Stimulated activated CD4-positive, alpha-beta T cell treated with anti-CD3 and anti-CD28 coated beads, Interleukin-1b, Interleukin-23, amount 100 ng/mL, for 4 hours (primary cell): ENCODE measurements around the gene MEIS1.

Experiments
- DNase-seq, 2 donors: peaks; one replicate each; pipeline ENCODE4 v3.0.0-alpha.2; 2020; ENCODE audit warnings: low read depth in 2 of 2

Gene MEIS1

GRCh38 chr2:66443979-66444861, 9.3 kb downstream of the MEIS1 start:
- no peak for DNase-seq

DNA sequence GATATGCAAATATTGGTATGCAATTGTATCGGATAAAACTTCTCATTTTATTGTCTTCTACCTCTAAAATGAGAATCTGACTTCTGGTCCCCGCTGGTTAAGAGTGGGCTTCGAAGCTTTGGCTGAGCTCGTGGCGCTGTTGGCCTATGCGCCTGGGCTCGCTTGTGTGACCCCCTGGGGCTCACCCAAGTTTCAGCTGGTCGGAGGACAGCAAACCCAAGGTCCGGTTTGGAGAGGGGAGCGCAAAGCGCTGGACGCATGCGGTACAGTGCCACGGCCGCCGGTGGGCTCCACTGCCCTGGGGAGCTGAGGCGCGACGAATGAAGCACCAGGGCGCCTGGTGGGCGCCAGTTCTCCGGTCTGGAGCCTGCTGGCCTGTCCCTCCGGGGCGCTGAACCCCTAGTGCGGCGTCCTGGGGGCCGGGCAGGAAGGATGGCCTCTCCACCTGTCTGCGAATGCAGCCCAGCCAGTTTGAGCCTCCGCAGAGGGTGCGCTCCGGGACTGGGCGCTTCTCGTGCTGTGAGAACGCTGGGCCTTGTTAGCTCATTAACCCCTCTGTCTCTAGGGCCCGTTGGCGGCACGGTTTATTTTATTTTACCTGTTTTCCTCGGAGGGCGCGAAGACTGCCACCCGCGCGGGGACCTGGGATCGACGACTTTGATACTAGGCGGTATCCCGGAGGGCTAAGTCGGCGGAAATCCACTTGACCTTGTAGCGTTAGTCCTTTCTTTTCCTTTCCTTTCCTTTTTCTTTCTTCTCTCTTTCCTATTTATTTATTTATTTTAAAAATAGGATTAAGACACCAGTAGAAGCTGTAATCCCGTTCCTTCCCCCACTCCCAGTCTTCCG, 10.4 kb downstream of the MEIS1 start:
- no peak for DNase-seq

DNA sequence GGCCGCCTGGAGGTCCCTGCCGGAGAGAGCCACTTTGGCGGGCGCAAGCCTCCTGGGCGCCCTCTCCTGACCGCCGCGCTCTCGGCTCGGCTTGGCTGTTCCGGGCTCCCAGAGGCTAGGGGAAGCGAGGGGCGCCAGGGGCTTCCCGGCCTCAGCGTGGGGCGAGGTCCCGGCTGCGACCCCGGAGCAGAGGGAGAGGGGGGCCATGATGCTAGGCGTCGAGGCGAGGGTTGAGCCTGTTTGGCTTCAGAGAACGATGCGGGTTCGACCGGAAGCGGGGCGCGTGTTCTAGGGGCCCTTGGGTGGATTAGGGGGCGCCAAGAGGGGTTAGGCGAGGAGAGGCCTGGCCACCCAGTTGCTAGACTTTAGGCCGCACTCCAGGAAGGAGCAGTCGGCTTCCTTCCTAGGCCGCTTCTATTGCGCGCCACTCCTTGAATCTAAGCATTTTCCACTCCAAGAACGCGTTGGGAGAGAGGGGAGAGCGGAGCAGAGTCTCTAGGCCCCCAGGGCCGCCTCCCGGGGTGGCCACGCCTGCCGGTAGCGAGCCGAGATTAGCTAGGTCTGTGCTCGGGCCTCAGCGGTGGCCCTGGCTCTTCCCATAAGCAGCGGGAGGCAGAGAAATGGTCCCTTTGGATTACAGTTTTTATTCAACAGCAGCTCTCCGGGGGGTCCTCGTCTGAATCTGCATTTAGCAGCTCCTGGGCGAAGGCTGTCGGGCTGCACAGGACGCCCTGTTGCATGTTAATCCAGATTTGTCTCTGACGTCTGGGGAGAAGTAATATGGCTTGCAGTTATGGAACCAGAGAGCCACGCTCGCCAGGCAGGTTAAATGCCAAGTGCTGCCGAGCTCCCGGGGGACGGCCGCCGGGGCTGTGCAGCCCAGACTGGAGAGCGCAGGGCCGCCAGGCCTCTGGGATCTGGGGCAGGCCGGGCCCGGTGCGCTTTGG, 11.3 kb downstream of the MEIS1 start:
- no peak for DNase-seq

DNA sequence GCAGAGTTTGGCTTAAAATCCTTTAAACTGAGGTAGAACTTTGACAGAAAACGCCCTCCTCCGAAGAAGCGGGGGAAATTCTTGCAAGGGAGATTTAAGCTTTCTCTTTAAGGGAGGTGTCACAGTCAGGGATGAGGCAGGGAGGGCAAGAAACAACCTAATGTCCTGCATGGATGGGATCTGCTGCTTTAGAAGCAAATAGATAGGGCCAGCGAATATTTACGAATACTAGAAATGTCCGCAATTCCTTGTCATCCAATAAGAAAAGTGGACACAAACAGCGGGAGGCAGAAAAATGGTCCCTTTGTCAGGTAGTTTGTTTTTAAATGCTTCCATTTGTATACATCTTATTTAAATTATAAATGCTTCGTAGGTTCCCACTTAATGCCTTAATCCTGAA, 12.0 kb downstream of the MEIS1 start:
- no peak for DNase-seq

DNA sequence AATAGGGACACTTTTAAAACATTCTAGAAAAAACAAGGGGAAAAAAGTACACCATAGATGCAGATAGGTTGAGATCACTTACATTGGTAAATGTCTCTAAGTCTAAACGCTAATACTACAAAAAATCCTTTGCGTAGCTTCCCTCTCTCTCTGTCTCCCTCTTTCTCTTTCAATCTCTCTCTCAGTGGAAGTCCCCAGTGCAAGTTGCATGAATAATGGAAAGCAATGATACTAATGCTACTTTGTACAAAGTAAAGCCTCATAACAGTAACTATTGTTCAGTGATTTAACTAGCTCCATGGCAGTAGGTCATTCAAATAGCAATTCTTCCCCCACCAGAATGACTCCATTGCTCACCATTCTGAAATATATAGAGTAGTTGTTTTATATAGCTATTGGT, 12.8 kb downstream of the MEIS1 start:
- DNase-seq: no peak

GRCh38 chr2:66448136-66448991, 13.4 kb downstream of the MEIS1 start:
- no peak for DNase-seq

GRCh38 chr2:66452214-66452613, 17.3 kb downstream of the MEIS1 start:
- DNase-seq: no peak

DNA sequence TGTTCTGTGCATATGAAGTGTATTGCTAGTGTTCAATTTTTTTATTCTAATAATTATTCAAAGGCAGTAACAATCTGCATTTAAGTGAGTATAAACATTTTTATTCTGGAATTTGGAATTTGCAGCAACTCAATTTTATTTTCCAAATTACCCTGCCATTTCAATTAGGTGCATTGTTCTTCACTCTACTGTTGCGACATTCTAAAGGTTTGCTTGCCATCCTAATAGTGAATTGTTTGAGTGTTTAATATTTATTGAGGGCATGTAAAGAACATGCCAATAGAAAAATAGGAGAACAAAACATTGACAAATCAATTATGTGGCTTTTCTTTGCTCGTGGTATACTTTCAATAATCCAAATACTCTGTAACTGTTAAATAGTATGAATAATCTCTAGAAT, 18.0 kb downstream of the MEIS1 start:
- no peak for DNase-seq

DNA sequence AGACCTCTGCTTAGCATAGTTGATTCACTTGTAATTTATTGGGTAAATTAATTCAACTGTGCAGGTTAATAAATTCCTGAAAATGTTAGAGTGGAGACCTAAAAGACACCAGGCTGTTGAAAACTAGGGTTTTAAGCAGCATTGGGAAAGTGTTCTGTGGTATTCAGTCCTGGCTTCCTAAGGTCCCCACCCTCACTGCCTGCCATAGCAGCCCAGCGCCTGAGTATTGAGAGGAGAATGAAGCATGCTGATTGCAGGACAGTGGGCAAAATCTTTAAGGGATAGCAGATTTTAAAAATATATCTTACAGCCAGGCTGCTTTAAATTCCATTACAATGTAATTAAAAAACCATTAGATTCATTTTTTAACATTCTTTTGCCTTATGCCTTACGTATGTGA, 20.6 kb downstream of the MEIS1 start:
- no peak for DNase-seq

GRCh38 chr2:66456183-66457041, 21.5 kb downstream of the MEIS1 start:
- no peak for DNase-seq

DNA sequence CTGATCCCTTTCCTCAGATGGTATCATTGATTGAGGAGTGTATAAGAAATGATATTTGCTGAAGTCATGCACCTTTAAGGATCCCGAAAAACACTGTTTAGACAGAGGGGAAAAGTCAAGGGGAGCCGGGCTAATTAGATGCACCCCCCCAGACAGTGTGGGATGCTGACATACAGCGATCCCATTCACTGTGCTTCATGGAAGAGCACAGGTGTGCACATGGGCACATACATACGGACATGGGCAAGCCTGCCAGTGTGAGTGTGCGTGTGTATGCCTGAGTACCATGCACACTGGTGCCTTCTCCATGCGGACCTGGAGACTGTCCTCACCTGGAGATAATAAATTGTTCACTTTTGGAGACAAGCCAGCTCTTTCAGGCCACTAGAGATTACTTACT, 22.6 kb downstream of the MEIS1 start:
- DNase-seq: no peak

GRCh38 chr2:66460031-66460430, 25.1 kb downstream of the MEIS1 start:
- DNase-seq: no peak

DNA sequence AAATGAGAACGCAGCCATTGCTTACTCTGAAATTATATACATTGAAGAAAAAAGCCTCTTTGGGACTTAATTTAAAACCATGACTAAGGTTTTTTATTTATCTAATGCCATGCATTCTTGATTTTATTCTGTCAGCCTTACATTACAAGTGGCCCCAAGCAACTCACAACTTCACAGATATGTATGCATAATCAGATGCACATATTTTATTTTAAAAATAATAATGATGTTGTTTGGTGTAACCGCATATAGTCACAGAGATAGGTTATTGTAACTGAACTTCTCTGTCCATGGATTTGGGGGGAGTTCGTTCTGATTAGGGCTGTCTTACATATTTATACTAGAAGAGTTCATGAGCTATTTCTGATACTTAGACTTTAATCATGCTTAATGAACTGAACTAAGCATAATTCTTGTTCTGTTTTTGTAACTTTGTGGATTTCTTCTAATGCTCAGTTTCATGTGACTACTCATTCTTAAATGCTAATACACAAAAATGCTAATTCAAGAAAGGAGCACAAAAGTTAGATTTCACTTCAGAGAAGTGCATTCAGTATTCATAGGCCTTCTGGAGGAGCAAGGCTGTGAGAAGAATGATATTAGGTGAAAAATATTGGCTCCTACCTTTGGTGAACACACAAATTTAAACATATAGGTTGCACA, 26.2 kb downstream of the MEIS1 start:
- DNase-seq: no peak

DNA sequence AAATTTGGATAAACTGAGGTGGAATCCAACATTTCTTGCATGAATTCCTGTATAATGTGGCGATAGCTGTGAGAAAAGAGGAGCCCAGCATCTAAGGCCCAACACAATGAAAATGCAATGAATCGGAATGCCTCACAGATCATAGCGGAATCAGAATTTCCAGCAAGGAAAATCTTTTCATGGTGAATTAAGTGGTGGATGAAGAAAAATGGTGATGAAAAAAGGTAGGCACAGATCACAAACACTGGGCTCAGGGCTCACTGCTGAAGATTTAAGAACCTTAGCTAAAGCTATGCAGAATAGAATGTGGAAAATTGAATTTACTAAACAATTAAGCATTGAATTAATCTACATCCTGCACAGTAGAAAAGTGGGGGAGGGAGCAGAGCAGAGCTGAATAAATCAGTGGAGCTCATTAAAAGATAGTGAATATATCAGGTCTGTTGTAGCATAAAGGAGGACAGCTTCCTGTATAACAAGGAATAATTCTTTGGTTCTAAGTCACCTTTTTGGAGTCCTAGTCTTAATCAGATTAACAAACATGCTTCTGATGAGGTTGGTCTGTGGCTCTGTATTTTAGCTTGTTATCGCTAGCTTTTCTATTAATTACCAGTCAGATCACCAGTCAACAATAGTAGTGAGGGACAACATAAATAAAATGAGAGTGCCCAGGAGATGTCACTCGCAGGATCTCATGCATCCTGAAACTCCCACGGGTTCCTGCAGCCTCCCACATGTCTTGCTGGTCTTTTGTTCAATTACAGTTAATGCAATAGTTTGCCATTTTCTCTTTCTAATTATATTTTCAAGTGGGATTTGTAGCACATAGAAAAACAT, 27.0 kb downstream of the MEIS1 start:
- no peak for DNase-seq

DNA sequence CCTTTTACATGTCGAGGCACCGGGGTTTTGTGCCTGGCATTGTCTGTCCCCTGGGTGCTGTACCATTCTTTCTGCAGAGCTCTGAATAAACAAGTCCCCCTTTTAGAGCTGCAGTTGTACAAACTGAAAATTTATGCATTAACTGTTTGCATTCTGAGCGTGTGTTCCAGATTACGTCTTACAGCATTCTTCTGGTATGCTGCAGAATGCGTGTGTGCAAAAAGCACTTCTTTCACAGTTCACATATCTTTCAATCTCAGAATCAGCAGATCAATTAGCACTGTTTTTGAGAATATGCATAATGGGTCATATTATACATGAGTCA, 27.5 kb downstream of the MEIS1 start:
- DNase-seq: no peak

GRCh38 chr2:66463206-66463755, 28.4 kb downstream of the MEIS1 start:
- DNase-seq: no peak

DNA sequence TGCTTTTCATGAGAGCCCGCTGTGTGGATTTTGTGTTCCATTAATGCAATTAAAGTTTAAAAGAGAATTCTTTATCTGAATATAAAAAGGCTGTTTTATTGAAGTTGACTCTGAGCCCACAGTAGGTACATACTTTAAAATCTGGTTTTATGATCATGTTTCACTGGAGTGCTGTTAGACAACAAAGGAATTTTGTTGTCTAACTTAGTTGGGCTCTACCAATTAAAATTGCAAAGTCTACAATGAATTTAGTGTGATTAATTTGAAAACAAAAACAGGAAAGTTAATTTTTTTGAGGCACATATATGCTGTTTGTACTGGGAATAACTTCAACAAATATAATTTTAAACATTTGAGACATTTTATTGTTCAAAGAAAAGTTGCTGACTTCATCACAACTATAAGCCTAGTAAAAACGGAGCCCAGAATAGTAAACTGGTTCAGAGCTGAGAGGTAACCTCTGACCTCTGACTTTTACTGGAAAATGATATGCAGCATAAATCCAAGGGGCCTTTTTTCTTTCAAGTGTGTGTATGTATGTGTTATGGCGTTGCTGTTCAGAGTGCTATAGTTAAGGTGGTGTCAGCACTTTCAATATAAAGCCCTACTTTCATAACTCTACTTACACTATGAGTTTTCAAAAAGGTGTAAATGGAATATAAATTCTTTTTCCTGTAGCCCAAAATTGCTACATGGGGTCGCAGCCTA, 30.2 kb downstream of the MEIS1 start:
- no peak for DNase-seq

GRCh38 chr2:66466433-66466832, 31.5 kb downstream of the MEIS1 start:
- DNase-seq: no peak
